SK-N-SH treated with all-trans-retinoic acid at 6 μM for 48 hours (cell line): Measurements from ENCODE around the gene SLC25A25.

Source experiments
- ATAC-seq: fragments of 200-7000 bp; cut with Tn5 transposase; 3 replicates; pipeline ENCODE4 v1.9.1; 2020; ENCODE audit warnings: mild to moderate bottlenecking, moderate library complexity
- ARNTL ChIP-seq: fragments of 450-650 bp; formaldehyde crosslinking; IDR thresholded peaks from 2 replicates; pipeline ENCODE4 v1.5.0; 2020; ENCODE audit warnings: low read depth, mild to moderate bottlenecking, moderate library complexity, borderline replicate concordance
- BACH2 ChIP-seq: fragments of 250-450 bp; sonication (Bioruptor Pico); IDR thresholded peaks from 2 replicates; pipeline ENCODE4 v1.9.0; 2021; ENCODE audit warnings: mild to moderate bottlenecking, borderline replicate concordance
- CSDC2 ChIP-seq: fragments of 250-450 bp; sonication (Bioruptor Pico); IDR thresholded peaks from 2 replicates; pipeline ENCODE4 v1.5.0; 2020; ENCODE audit warnings: mild to moderate bottlenecking, moderate library complexity
- CSRNP3 ChIP-seq: fragments of 250-450 bp; sonication (Bioruptor Pico); IDR thresholded peaks from 2 replicates; pipeline ENCODE4 v1.5.1; 2021; ENCODE audit warnings: mild to moderate bottlenecking, moderate library complexity
- ESRRG ChIP-seq: fragments of 250-450 bp; sonication (Bioruptor Pico); IDR thresholded peaks from 2 replicates; pipeline ENCODE4 v1.6.1; 2021; ENCODE audit warnings: mild to moderate bottlenecking
- GLIS3 ChIP-seq: fragments of 250-450 bp; sonication (Bioruptor Pico); IDR thresholded peaks from 2 replicates; pipeline ENCODE4 v1.5.0; 2020; ENCODE audit warnings: mild to moderate bottlenecking, moderate library complexity
- ISL1 ChIP-seq: fragments of 250-450 bp; sonication (Bioruptor Pico); IDR thresholded peaks from 2 replicates; pipeline ENCODE4 v2.1.2; 2022; ENCODE audit warnings: mild to moderate bottlenecking, moderate library complexity
- OSR1 ChIP-seq: fragments of 250-450 bp; sonication (Bioruptor Pico); IDR thresholded peaks from 2 replicates; pipeline ENCODE4 v1.8.0; 2022; ENCODE audit warnings: moderate library complexity, mild to moderate bottlenecking, inconsistent platforms
- PATZ1 ChIP-seq: fragments of 250-450 bp; sonication (Bioruptor Pico); IDR thresholded peaks from 2 replicates; pipeline ENCODE4 v1.8.0; 2020; ENCODE audit warnings: mild to moderate bottlenecking, moderate library complexity, borderline replicate concordance
- PPARA ChIP-seq: fragments of 250-450 bp; sonication (Bioruptor Pico); IDR thresholded peaks from 2 replicates; pipeline ENCODE4 v1.5.0; 2020; ENCODE audit warnings: mild to moderate bottlenecking, borderline replicate concordance
- RARB ChIP-seq: fragments of 250-450 bp; sonication (Bioruptor Pico); IDR thresholded peaks from 2 replicates; pipeline ENCODE4 v1.8.0; 2021; ENCODE audit warnings: mild to moderate bottlenecking, moderate library complexity
- SNAI2 ChIP-seq: fragments of 250-450 bp; sonication (Bioruptor Pico); IDR thresholded peaks from 2 replicates; pipeline ENCODE4 v1.5.0; 2020; ENCODE audit warnings: mild to moderate bottlenecking, moderate library complexity
- TCF4 ChIP-seq: fragments of 250-450 bp; sonication (Bioruptor Pico); IDR thresholded peaks from 2 replicates; pipeline ENCODE4 v1.8.0; 2021; ENCODE audit warnings: mild to moderate bottlenecking, moderate library complexity, borderline replicate concordance
- TOX ChIP-seq: fragments of 250-450 bp; sonication (Bioruptor Pico); IDR thresholded peaks from 2 replicates; pipeline ENCODE4 v1.8.0; 2021; ENCODE audit warnings: mild to moderate bottlenecking, moderate library complexity, borderline replicate concordance
- TSHZ2 ChIP-seq: fragments of 250-450 bp; sonication (Bioruptor Pico); IDR thresholded peaks from 2 replicates; pipeline ENCODE4 v1.5.0; 2020; ENCODE audit warnings: mild to moderate bottlenecking, moderate library complexity
- ZFP3 ChIP-seq: fragments of 250-450 bp; sonication (Bioruptor Pico); IDR thresholded peaks from 2 replicates; pipeline ENCODE4 v1.5.0; 2020; ENCODE audit warnings: mild to moderate bottlenecking, moderate library complexity
- ZFP30 ChIP-seq: fragments of 450-650 bp; formaldehyde crosslinking; IDR thresholded peaks from 2 replicates; pipeline ENCODE4 v1.5.0; 2022; ENCODE audit warnings: mild to moderate bottlenecking, moderate library complexity
- ZNF565 ChIP-seq: fragments of 450-650 bp; formaldehyde crosslinking; conservative IDR thresholded peaks from 2 replicates; pipeline ENCODE4 v1.5.0; 2020; ENCODE audit warnings: low read depth, mild to moderate bottlenecking, moderate library complexity
- ZNF70 ChIP-seq: fragments of 450-650 bp; formaldehyde crosslinking; IDR thresholded peaks from 2 replicates; pipeline ENCODE4 v1.5.0; 2020; ENCODE audit warnings: mild to moderate bottlenecking, moderate library complexity
- ZNF8 ChIP-seq: fragments of 450-650 bp; formaldehyde crosslinking; IDR thresholded peaks from 2 replicates; pipeline ENCODE4 v1.5.0; 2020; ENCODE audit warnings: mild to moderate bottlenecking, moderate library complexity

Gene SLC25A25

DNA sequence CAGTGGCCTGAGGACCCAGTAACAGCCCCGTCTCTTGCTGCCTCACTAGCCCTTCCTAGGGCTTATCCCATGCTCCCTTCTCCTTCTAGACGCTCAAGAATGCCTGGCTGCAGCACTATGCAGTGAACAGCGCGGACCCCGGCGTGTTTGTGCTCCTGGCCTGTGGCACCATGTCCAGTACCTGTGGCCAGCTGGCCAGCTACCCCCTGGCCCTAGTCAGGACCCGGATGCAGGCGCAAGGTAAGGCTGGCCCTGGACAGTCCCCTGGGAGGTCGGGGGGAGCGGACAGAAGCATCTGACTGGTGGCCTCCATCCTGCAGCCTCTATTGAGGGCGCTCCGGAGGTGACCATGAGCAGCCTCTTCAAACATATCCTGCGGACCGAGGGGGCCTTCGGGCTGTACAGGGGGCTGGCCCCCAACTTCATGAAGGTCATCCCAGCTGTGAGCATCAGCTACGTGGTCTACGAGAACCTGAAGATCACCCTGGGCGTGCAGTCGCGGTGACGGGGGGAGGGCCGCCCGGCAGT is 39.0 kb downstream of the SLC25A25 start:
- TF ChIP-seq TCF4 (CRISPR knock-in tag) (no peak), OSR1 (CRISPR knock-in tag) (no peak), PPARA (CRISPR knock-in tag) (no peak), TSHZ2 (CRISPR knock-in tag) (no peak), ESRRG (CRISPR knock-in tag) (no peak)
- TF ChIP-seq, all 23 proteins: peak for 0
- ATAC-seq: no peak

- ATAC-seq: no peak
- no peak for TF ChIP-seq CSDC2 (CRISPR knock-in tag)
- TF ChIP-seq ARNTL (CRISPR knock-in tag): no peak
- no peak for TF ChIP-seq ISL1 (CRISPR knock-in tag)
- TF ChIP-seq TOX (CRISPR knock-in tag): no peak
- no peak for TF ChIP-seq TSHZ2 (CRISPR knock-in tag)
- TF ChIP-seq ZNF8 (CRISPR knock-in tag): no peak
- TF ChIP-seq ESRRG (CRISPR knock-in tag): no peak
- no peak for TF ChIP-seq ZNF70
- no peak for TF ChIP-seq RARB (CRISPR knock-in tag)
- no peak for TF ChIP-seq ZNF565 (CRISPR knock-in tag)
- TF ChIP-seq BACH2: no peak
- no peak for TF ChIP-seq ZFP30 (CRISPR knock-in tag)
- TF ChIP-seq GLIS3 (CRISPR knock-in tag): no peak
Measured at GRCh38 chr9:128107468-128108268, 39.6 kb downstream of the SLC25A25 start.

GRCh38 chr9:128108269-128109049 is 40.4 kb downstream of the SLC25A25 start:
- no peak for ATAC-seq
- TF ChIP-seq CSDC2 (CRISPR knock-in tag): no peak
- no peak for TF ChIP-seq CSRNP3 (CRISPR knock-in tag)
- no peak for TF ChIP-seq ARNTL (CRISPR knock-in tag)

DNA sequence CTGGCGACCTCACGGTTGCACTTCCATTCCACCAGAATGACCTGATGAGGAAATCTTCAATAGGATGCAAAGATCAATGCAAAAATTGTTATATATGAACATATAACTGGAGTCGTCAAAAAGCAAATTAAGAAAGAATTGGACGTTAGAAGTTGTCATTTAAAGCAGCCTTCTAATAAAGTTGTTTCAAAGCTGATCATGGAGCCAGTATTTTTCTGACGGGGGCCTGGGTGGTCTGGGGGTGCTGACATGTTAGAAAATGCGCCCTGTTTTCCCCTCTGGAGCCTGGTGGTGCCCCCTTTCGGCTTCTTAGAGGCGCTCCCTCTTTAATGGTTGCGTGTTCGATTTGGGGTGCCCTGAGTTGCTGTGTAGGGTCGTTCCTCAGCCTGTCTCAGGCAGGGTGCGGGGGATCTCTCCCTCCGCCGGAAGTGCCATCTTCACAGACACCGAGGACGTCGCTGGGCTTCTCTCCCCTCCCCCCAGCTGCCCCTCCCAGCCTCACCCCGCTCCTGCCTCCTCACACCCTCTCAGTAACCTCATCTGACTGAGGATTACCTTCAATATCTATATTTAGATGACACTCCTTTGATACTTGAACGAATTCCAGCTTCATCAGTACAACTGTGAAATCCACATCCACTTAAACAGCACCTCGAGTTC is 41.1 kb downstream of the SLC25A25 start:
- ATAC-seq: no peak
- TF ChIP-seq ZFP3 (no peak), TSHZ2 (CRISPR knock-in tag) (no peak), TCF4 (CRISPR knock-in tag) (no peak), ZNF8 (CRISPR knock-in tag) (no peak), ISL1 (CRISPR knock-in tag) (no peak), PATZ1 (CRISPR knock-in tag) (no peak), SNAI2 (CRISPR knock-in tag) (no peak)
